ENCODE measurements around the gene DISC1.

DISC1 gene

GRCh38 chr1:232059726-232060374 lies 433.3 kb downstream of the DISC1 start:
- peak; percentile 31 for DNase-seq

DNA sequence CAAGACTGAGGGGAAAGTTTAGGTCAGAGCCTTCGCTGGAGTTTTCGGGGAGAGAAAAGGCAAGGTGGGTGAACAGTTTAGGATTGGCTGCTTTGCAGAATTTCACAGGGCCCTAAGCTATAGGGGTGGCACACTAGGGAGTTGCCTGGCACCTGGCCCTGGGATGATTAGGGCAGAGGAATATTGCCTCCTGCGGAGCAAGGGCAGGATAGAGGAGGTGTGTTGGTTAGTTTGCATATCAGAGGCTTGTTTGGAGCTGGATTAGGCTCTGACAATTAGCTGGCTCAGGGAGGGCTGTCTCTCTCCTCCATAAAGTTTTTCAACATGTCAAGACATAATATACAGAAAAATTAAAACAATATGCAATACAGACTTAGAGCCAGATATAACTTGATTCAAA lies 436.4 kb downstream of the DISC1 start:
- no peak for DNase-seq

DNA sequence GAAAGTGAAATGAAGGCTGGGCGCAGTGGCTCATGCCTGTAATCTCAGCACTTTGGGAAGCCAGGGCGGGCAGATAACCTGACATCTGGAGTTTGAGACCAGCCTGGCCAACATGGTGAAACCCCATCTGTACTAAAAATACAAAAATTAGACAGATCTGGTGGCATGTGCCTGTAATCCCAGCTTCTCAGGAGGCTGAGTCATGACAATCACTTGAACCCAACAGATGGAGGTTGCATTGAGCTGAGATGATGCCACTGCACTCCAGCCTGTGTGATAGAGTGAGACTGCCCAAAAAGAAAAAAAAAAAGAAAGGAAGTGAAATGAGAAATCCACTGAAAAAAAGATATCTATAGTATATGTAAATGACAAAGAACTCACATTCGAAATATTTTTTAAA lies 439.9 kb downstream of the DISC1 start:
- no peak for DNase-seq

DNA sequence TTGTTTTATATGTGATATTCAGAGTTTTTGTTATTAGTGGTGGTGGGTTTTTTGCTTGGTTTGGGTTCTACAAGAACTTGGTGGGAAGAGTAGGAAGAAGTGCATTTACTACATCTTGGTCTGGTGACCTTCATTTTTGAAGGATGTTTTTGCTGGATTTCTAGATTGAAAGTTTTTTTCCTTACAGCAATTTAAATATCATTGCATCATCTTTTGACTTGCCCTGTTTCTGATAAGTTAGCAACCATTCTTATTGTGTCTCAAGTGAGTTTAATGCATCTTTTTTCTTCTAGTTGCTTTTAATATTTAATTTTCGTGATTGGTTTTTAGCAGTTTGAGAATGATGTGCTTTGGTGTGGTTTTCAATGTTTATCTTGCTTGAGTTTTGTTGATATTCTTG lies 447.7 kb downstream of the DISC1 start:
- no peak for DNase-seq

DNA sequence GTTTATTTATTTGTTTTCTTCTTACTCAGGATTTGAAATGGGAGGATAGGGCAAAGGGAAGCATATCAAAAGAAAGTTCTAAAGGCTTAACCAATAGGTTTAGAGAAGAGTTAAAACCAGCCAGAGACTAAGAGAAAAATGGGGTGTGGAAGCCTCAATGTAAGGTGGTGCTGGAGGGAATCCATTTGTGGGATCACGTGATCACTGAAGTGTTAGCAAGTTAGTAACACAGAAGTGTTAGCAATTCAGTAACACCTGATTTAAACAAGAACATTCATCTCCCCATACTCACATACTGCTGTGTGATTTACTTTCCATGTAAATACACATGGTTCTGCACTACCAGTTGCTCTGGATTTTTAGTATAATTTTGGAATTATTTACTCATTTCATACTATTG lies 451.2 kb downstream of the DISC1 start:
- no peak for DNase-seq

DNA sequence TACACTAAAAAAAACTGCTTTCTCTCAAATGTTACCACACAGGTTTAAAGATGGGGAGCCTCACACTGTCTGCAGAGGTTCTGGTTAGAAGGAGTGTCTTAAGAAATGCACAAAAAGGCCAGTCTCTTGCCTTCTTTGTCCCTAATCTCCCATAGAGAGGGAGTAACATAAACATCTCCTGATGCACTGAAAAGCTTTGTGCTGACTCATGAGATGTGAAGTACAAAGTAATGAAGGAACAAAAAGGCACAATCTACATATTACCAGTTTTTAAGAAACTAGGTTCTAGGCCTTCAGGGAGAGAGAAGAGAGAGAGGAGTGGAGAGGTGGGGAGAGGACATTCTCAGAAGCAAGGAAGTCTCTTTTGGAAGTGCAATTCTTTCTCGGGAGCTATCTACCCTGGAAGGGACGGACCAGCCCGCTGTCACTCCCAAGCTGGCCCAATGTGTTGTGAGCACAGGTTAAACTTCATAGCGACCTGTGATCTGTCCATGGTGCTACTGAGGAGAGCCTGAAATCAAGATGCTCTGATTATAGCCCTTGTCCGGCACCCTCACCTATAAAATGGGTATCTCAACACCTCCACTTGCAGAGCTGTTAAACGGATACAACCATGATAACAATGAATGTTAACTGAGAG lies 458.1 kb downstream of the DISC1 start:
- DNase-seq = peak; percentile 7

DNA sequence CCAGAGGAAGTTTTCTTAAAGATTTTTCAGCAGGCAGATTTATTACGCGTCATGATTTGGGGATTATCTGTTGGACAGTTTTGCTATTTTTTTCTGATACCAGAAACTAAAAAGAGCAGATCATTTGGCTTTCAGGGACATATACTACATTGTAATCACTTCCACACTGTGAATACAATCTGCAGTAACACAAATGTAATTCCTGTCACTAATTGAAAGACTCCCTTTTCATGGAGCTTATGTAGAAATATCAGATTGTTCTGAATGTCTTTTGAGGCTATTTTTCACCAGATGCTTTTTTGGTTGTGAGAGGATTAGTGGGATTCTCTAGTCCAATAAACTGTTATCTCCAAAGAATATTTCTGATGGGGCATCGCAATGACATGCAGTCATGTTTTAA lies 464.2 kb downstream of the DISC1 start:
- no peak for DNase-seq
